Cardiac muscle cell (in vitro differentiated cells and primary cell): ENCODE measurements around the gene AFG3L2. TPM values are rescaled to one million over a fixed set of nuclear protein-coding genes. Genes with fewer than 3 reads are reported as not detected.
A peak's percentile ranks its signal among the peaks of the same experiment; 100 is the strongest.

Source experiments
- DNase-seq, 2 donors: peaks; one replicate each; pipeline versions ENCODE4 v3.0.0 to v3.0.0-alpha.2; 2010 to 2017; ENCODE audit warnings: low read depth in 1 of 2, low spot score in 1 of 2
- H3K27ac ChIP-seq: fragments of 200-600 bp; sonication (generic); 2 replicates; pipeline ENCODE4 v1.5.1; 2016
- H3K27me3 ChIP-seq: fragments of 200-600 bp; sonication (generic); 2 replicates; pipeline ENCODE4 v1.6.0; 2016; ENCODE audit warnings: control low read depth
- H3K36me3 ChIP-seq: fragments of 200-600 bp; sonication (generic); 2 replicates; pipeline ENCODE4 v1.5.1; 2016; ENCODE audit warnings: control low read depth
- H3K4me1 ChIP-seq: fragments of 200-600 bp; sonication (generic); 2 replicates; pipeline ENCODE4 v1.8.1; 2017; ENCODE audit warnings: low read depth, mild to moderate bottlenecking, mixed run types
- H3K4me3 ChIP-seq: fragments of 200-600 bp; sonication (generic); 2 replicates; pipeline ENCODE4 v1.5.1; 2016; ENCODE audit warnings: mild to moderate bottlenecking
- H3K9me3 ChIP-seq: fragments of 200-600 bp; sonication (generic); 2 replicates; pipeline ENCODE4 v1.5.1; 2017; ENCODE audit warnings: low read depth, mild to moderate bottlenecking, control low read depth
- CTCF ChIP-seq: IDR thresholded peaks from 2 replicates; pipeline ENCODE4 v1.5.1; 2012; ENCODE audit warnings: low read depth, mild to moderate bottlenecking, low read length
- polyA plus RNA-seq: library from polyadenylated mRNA; unstranded; fragments of >200 nt; fragmentation: Nextera tagmentation; extraction: Ambion mirVana; gene quantifications from 2 replicates; pipeline ENCODE4 v1.2.1, GENCODE V29; 2016
- total RNA-seq: library from RNA; depleted of rRNA; stranded (reverse); fragments of >200 nt; gene quantifications from 2 replicates; pipeline ENCODE4 v1.2.3, GENCODE V29; 2016

The AFG3L2 gene
- total and polyA plus RNA-seq, 2 experiments from 2014 or later, result 83.5 to 97.6 TPM

- Histone ChIP-seq H3K27ac (no peak overlapping the region), H3K4me1 (no peaks in the 10 kb centered on the region), H3K4me3 (no peak overlapping the region), H3K9me3 (no peaks in the 10 kb centered on the region), H3K27me3 (no peaks in the 10 kb centered on the region), H3K36me3 (no peaks in the 10 kb centered on the region)
- no peak for TF ChIP-seq CTCF
- no peak for DNase-seq
Measured at GRCh38 chr18:12397254-12397653, 20.2 kb upstream of the AFG3L2 start.

GRCh38 chr18:12394428-12394827, 17.4 kb upstream of the AFG3L2 start:
- Histone ChIP-seq H3K36me3 (no peaks in the 10 kb centered on the region), H3K9me3 (no peaks in the 10 kb centered on the region), H3K27me3 (no peaks in the 10 kb centered on the region), H3K27ac (no peak overlapping the region), H3K4me3 (no peak overlapping the region), H3K4me1 (no peaks in the 10 kb centered on the region)
- peak in 1 of 2 donors; percentile 19 for DNase-seq
- peak; percentile 55 for TF ChIP-seq CTCF

GRCh38 chr18:12393998-12394397, 17.0 kb upstream of the AFG3L2 start:
- Histone ChIP-seq H3K4me3 (no peak overlapping the region), H3K27me3 (no peaks in the 10 kb centered on the region), H3K27ac (no peak overlapping the region), H3K36me3 (no peaks in the 10 kb centered on the region), H3K4me1 (no peaks in the 10 kb centered on the region), H3K9me3 (no peaks in the 10 kb centered on the region)
- no peak for TF ChIP-seq CTCF
- no peak for DNase-seq

GRCh38 chr18:12393510-12393909, 16.5 kb upstream of the AFG3L2 start:
- H3K9me3 ChIP-seq, result no peaks in the 10 kb centered on the region
- no peak overlapping the region for H3K27ac ChIP-seq
- no peaks in the 10 kb centered on the region for H3K27me3 ChIP-seq
- no peak overlapping the region for H3K4me3 ChIP-seq
- no peaks in the 10 kb centered on the region for H3K4me1 ChIP-seq
- no peak for DNase-seq
- no peak for TF ChIP-seq CTCF
- H3K36me3 ChIP-seq, result no peaks in the 10 kb centered on the region

GRCh38 chr18:12391487-12392165, 14.6 kb upstream of the AFG3L2 start:
- peak; percentile 98 for TF ChIP-seq CTCF
- Histone ChIP-seq H3K4me1 (no peaks in the 10 kb centered on the region), H3K27ac (no peak overlapping the region), H3K4me3 (no peak overlapping the region), H3K27me3 (no peaks in the 10 kb centered on the region), H3K9me3 (no peaks in the 10 kb centered on the region), H3K36me3 (no peaks in the 10 kb centered on the region)
- peak; percentile 80 for DNase-seq
